K562 (cell line): ENCODE data around the gene MCEMP1. TPM values are rescaled to one million over a fixed set of nuclear protein-coding genes. Genes with fewer than 3 reads are reported as not detected.
A peak's percentile ranks its signal among the peaks of the same experiment; 100 is the strongest.

ENCODE experiments used
- ARID1B ChIP-seq: fragments of 450-650 bp; IDR thresholded peaks from 2 replicates; pipeline ENCODE4 v1.6.1; 2016; ENCODE audit warnings: antibody characterized with exemption, mild to moderate bottlenecking, inconsistent platforms
- ARID2 ChIP-seq: fragments of 450-650 bp; IDR thresholded peaks from 2 replicates; pipeline ENCODE4 v1.6.1; 2017; ENCODE audit warnings: antibody characterized with exemption, mild to moderate bottlenecking
- BACH1 ChIP-seq: fragments of 200-800 bp; sonication (Bioruptor generic); IDR thresholded peaks from 2 replicates; pipeline ENCODE4 v1.6.1; 2016; ENCODE audit warnings: missing genetic modification characterization, missing compliant biosample characterization
- CCAR2 ChIP-seq: fragments of 200-400 bp; formaldehyde crosslinking; IDR thresholded peaks from 2 replicates; pipeline ENCODE4 v1.6.1; 2017; ENCODE audit warnings: mild to moderate bottlenecking, low read depth, low read length
- CHD2 ChIP-seq: IDR thresholded peaks from 2 replicates; pipeline ENCODE4 v1.6.1; 2011; ENCODE audit warnings: low read depth, low read length
- EGR1 ChIP-seq: fragments of 450-650 bp; conservative IDR thresholded peaks from 2 replicates; pipeline ENCODE4 v1.6.1; 2017; ENCODE audit warnings: mild to moderate bottlenecking
- ELF1 ChIP-seq: fragments of 200-800 bp; sonication (Bioruptor generic); IDR thresholded peaks from 2 replicates; pipeline ENCODE4 v1.6.1; 2016; ENCODE audit warnings: missing genetic modification characterization, missing compliant biosample characterization
- ESRRA ChIP-seq: fragments of 450-650 bp; IDR thresholded peaks from 2 replicates; pipeline ENCODE4 v1.6.1; 2014; ENCODE audit warnings: low read depth, mild to moderate bottlenecking, moderate library complexity, borderline replicate concordance
- GATAD2A ChIP-seq: fragments of 450-650 bp; IDR thresholded peaks from 2 replicates; pipeline ENCODE4 v1.6.1; 2017
- HDAC3 ChIP-seq: fragments of 450-650 bp; IDR thresholded peaks from 2 replicates; pipeline ENCODE4 v1.6.1; 2018; ENCODE audit warnings: borderline replicate concordance, mild to moderate bottlenecking, moderate library complexity; ENCODE audit not compliant: partially characterized antibody
- IRF2 ChIP-seq: sonication (generic); formaldehyde crosslinking; IDR thresholded peaks from 2 replicates; pipeline ENCODE4 v1.8.1; 2022; ENCODE audit warnings: mild to moderate bottlenecking, missing genetic modification reagents
- MCM7 ChIP-seq, 2 experiments: fragments of 450-650 bp; IDR thresholded peaks; 2 replicates each; pipeline ENCODE4 v1.6.1; 2016 to 2018
- MYBL2 ChIP-seq, 2 experiments: fragments of 450-650 bp in 1 of 2; sonication (generic) in 1 of 2; formaldehyde crosslinking in 1 of 2; IDR thresholded peaks; 2 replicates each; pipeline versions ENCODE4 v1.6.1 to v1.8.1; 2017 to 2022; ENCODE audit warnings: borderline replicate concordance in 1 of 2, inconsistent platforms in 1 of 2, low read depth in 1 of 2, mild to moderate bottlenecking in 1 of 2, missing genetic modification reagents in 1 of 2, moderate library complexity in 1 of 2
- PHF20 ChIP-seq: fragments of 450-650 bp; IDR thresholded peaks from 2 replicates; pipeline ENCODE4 v1.6.1; 2018; ENCODE audit not compliant: partially characterized antibody
- SAFB ChIP-seq: fragments of 200-400 bp; formaldehyde crosslinking; IDR thresholded peaks from 2 replicates; pipeline ENCODE4 v1.6.1; 2017; ENCODE audit warnings: low read depth, low read length, borderline replicate concordance
- SETDB1 ChIP-seq: IDR thresholded peaks from one replicate; pipeline ENCODE4 v1.6.1; 2012; ENCODE audit warnings: low read length, control low read depth, inconsistent platforms
- SMAD4 ChIP-seq: fragments of 250-450 bp; sonication (Bioruptor Pico); conservative IDR thresholded peaks from 2 replicates; pipeline ENCODE4 v1.8.0; 2021; ENCODE audit warnings: inconsistent platforms, mild to moderate bottlenecking, moderate library complexity
- SP1 ChIP-seq: sonication (generic); formaldehyde crosslinking; IDR thresholded peaks from 2 replicates; pipeline ENCODE4 v1.8.1; 2022; ENCODE audit warnings: mild to moderate bottlenecking, missing genetic modification reagents
- TEAD4 ChIP-seq, 2 experiments: sonication (generic) in 1 of 2; formaldehyde crosslinking in 1 of 2; IDR thresholded peaks; 2 replicates each; pipeline versions ENCODE4 v1.6.1 to v1.8.0; 2012 to 2022; ENCODE audit warnings: borderline replicate concordance in 1 of 2, inconsistent platforms in 1 of 2, low read length in 1 of 2, mild to moderate bottlenecking in 1 of 2, missing genetic modification reagents in 1 of 2
- THRAP3 ChIP-seq: fragments of 450-650 bp; IDR thresholded peaks from 2 replicates; pipeline ENCODE4 v1.6.1; 2016; ENCODE audit warnings: mild to moderate bottlenecking, inconsistent platforms, borderline replicate concordance
- U2AF1 ChIP-seq: fragments of 200-400 bp; formaldehyde crosslinking; optimal IDR thresholded peaks from 2 replicates; pipeline ENCODE3; 2017; ENCODE audit warnings: mild to moderate bottlenecking, low read depth, low read length, moderate library complexity
- XRCC5 ChIP-seq: fragments of 200-400 bp; formaldehyde crosslinking; IDR thresholded peaks from 2 replicates; pipeline ENCODE4 v1.6.1; 2017; ENCODE audit warnings: low read depth, mild to moderate bottlenecking, low read length
- YY1 ChIP-seq, 3 experiments: IDR thresholded peaks; 2 replicates each; pipeline ENCODE4 v1.6.1; 2011; ENCODE audit warnings: low read length in 2 of 3, mild to moderate bottlenecking in 2 of 3, moderate library complexity in 2 of 3, borderline replicate concordance in 1 of 3, control low read depth in 1 of 3, low read depth in 1 of 3; ENCODE audit not compliant: insufficient read depth in 3 of 3, insufficient replicate concordance in 2 of 3, control insufficient read depth in 1 of 3, insufficient read length in 1 of 3; ENCODE audit errors: extremely low read depth in 1 of 3
- ZNF274 ChIP-seq: IDR thresholded peaks from 2 replicates; pipeline ENCODE4 v1.6.1; 2011; ENCODE audit warnings: low read depth, mild to moderate bottlenecking, low read length, moderate library complexity, borderline replicate concordance
- ZNF589 ChIP-seq: fragments of 200-800 bp; sonication (Bioruptor generic); IDR thresholded peaks from 2 replicates; pipeline ENCODE4 v1.6.1; 2016; ENCODE audit warnings: low read depth, missing genetic modification characterization, missing compliant biosample characterization
- ZSCAN29 ChIP-seq: fragments of 450-650 bp; IDR thresholded peaks from 2 replicates; pipeline ENCODE4 v1.6.1; 2017
- polyA plus RNA-seq, 8 experiments: library from polyadenylated mRNA; depleted of rRNA in 4 of 8; stranded (reverse) in 5 of 8; unstranded in 3 of 8; fragments of >200 nt; fragmentation: Nextera tagmentation in 2 of 8; fragmentation: Illumina TruSeq in 1 of 8; extraction: Ambion mirVana in 2 of 8; extraction: Trizol in 1 of 8; gene quantifications; 2 replicates each; pipeline versions ENCODE4 v1.2.1 to v1.2.3, GENCODE V29; 2011 to 2014; ENCODE audit warnings: inconsistent platforms in 1 of 8, missing spikeins in 1 of 8
- total RNA-seq, 7 experiments: library from RNA; depleted of rRNA in 6 of 7; stranded (reverse); fragments of >200 nt in 6 of 7; fragmentation: Illumina TruSeq in 2 of 7; extraction: Trizol in 2 of 7; gene quantifications; 2 replicates each; pipeline versions ENCODE4 v1.2.1 to v1.2.3, GENCODE V29; 2011 to 2021; ENCODE audit warnings: low replicate concordance in 1 of 7
- TF ChIP-seq, protein P1 (sequence below): fragments of 450-650 bp; IDR thresholded peaks from 2 replicates; pipeline ENCODE4 v1.6.1; 2016
- TF ChIP-seq, protein P2 (sequence below): sonication (generic); formaldehyde crosslinking; IDR thresholded peaks from 2 replicates; pipeline ENCODE4 v1.8.1; 2023; ENCODE audit warnings: mild to moderate bottlenecking, missing genetic modification reagents

MCEMP1 gene
- total and polyA plus RNA-seq, 9 of the 15 experiments (the other 6 are each of a cell fraction or from before 2014, with no cell fraction given), result 0.11 to 1.8 (median 0.51) TPM

DNA sequence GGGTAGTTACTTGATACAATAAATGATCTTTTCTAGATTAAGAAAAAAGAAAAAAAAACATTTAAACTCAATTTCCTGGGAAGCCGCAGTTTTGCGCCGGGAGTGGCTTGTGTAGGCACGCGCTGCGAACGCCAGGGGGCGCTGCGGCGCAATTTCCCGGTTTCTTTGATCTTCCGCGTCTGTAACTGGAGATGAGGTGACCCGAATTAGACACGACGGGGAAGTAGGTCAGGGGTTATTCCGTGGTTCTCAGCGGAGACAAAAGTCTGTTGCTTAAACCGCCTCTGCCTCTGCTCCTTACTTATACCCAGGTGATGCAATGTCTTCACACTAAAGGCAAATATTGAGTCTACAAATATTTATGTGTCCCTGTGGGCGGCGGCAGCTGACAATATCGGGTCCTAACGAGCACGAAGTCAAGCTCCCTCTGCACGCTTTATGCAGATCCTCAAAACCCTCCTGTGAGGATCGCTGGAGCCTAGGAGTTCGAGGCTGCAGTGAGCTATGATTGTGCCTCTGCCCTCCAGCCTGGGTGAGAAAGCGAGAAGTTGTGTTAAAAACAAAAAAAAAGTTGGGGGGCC, 24.7 kb upstream of the MCEMP1 start (continued):
- no peak for TF ChIP-seq SETDB1
- TF ChIP-seq ARID2, result peak; percentile 59; the same call in 1 of the 2 replicates
- no peak for TF ChIP-seq CHD2
- TF ChIP-seq, protein P1, sequence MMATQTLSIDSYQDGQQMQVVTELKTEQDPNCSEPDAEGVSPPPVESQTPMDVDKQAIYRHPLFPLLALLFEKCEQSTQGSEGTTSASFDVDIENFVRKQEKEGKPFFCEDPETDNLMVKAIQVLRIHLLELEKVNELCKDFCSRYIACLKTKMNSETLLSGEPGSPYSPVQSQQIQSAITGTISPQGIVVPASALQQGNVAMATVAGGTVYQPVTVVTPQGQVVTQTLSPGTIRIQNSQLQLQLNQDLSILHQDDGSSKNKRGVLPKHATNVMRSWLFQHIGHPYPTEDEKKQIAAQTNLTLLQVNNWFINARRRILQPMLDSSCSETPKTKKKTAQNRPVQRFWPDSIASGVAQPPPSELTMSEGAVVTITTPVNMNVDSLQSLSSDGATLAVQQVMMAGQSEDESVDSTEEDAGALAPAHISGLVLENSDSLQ, result peak; percentile 30; the same call in 1 of the 2 replicates
- no peak for TF ChIP-seq ZNF274
- no peak for TF ChIP-seq MYBL2 (IDR thresholded peaks at IDR 0.05; ENCODE audit: low read depth)
- no peak for TF ChIP-seq MYBL2 (CRISPR knock-in tag; IDR thresholded peaks at IDR 0.05; ENCODE audit: borderline replicate concordance)
- TF ChIP-seq PHF20, result peak; percentile 23
- TF ChIP-seq U2AF1, result no peak
- TF ChIP-seq CCAR2, result no peak
- no peak for TF ChIP-seq THRAP3
- TF ChIP-seq XRCC5, result peak; percentile 93
- TF ChIP-seq MCM7 (IDR thresholded peaks at IDR 0.05), result no peak
- TF ChIP-seq ELF1, result peak; percentile 84
- no peak for TF ChIP-seq IRF2 (CRISPR knock-in tag)
- TF ChIP-seq ZSCAN29, result peak; percentile 94
- peak; percentile 99 for TF ChIP-seq SMAD4 (CRISPR knock-in tag)
- peak in 1 of 3 experiments; percentile 37 for TF ChIP-seq YY1 (IDR thresholded peaks at IDR 0.05; ENCODE audit: borderline replicate concordance in 1 of 3, control insufficient read depth in 1 of 3, extremely low read depth in 1 of 3, insufficient read depth in 3 of 3, insufficient read length in 1 of 3, insufficient replicate concordance in 2 of 3, low read depth in 1 of 3, low read length in 2 of 3)
- no peak for TF ChIP-seq SAFB
- TF ChIP-seq TEAD4 (IDR thresholded peaks at IDR 0.05; ENCODE audit: low read length), result peak; percentile 38; the same call in 1 of the 2 replicates
- no peak for TF ChIP-seq TEAD4 (CRISPR knock-in tag; IDR thresholded peaks at IDR 0.05; ENCODE audit: borderline replicate concordance)
- TF ChIP-seq BACH1 (tag), result no peak
- TF ChIP-seq GATAD2A, result no peak
- peak; percentile 75; the same call in 1 of the 2 replicates for TF ChIP-seq ESRRA
- TF ChIP-seq SP1 (CRISPR knock-in tag), result peak; percentile 63; the same call in 1 of the 2 replicates
- TF ChIP-seq EGR1, result peak; percentile 47; the same call in 1 of the 2 replicates
- TF ChIP-seq, protein P2, sequence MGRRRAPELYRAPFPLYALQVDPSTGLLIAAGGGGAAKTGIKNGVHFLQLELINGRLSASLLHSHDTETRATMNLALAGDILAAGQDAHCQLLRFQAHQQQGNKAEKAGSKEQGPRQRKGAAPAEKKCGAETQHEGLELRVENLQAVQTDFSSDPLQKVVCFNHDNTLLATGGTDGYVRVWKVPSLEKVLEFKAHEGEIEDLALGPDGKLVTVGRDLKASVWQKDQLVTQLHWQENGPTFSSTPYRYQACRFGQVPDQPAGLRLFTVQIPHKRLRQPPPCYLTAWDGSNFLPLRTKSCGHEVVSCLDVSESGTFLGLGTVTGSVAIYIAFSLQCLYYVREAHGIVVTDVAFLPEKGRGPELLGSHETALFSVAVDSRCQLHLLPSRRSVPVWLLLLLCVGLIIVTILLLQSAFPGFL (CRISPR knock-in tag), result no peak
- TF ChIP-seq ZNF589 (CRISPR knock-in tag), result 0 out of 2 replicates have a peak, but pooled peaks have one; percentile 18
- TF ChIP-seq HDAC3, result peak; percentile 89
- TF ChIP-seq ARID1B, result peak; percentile 52; the same call in 1 of the 2 replicates
